GM19351 (cell line): ENCODE results near the gene EPS8.

ENCODE experiments used
- ATAC-seq: cut with Tn5 transposase; IDR thresholded peaks from one replicate; pipeline ENCODE4 v1.9.1; 2021; ENCODE audit warnings: mild to moderate bottlenecking, moderate library complexity; ENCODE audit not compliant: unreplicated experiment

EPS8 gene

GRCh38 chr12:15693228-15693911, 95.8 kb downstream of the EPS8 start:
- ATAC-seq: no peak

GRCh38 chr12:15691388-15691787, 97.8 kb downstream of the EPS8 start:
- ATAC-seq: no peak

DNA sequence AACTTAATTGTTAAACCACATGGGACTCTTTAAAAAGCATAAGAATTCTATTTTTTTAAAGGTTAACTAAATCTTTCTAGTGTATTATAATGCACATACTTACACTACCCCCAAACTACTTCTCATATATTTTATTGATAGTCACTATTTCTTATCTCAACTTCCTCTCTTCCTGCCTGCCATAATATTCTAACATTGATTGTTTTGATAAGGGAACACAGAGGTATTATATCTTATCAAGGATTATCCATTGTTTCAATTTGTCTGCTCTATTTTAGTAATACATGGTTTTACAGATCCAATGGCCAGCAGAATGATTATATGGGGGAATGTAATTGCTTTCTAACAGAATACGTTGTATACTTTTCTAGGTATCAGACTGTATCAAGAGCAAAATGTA, 98.9 kb downstream of the EPS8 start:
- no peak for ATAC-seq

DNA sequence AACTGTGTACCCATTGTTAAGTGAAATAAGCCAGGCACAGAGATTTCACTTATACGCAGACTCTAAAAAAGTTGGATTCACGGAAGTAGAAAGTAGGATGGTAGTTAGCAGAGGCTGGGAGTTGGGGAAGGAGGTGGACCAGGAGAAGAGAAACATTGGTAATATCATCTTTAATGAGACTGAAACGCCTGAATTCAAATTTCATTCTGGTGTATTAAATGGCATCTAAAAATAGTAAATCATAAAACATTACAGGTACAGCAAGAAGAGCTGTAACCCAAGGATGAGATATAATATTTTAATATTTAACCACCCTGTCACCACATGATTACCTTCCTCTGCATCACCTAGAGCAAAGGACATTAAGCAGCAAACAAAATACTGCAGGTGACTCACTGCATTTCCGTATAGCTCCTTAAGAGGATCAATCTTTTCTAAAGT, 99.4 kb downstream of the EPS8 start:
- no peak for ATAC-seq

GRCh38 chr12:15688838-15689625, 100.2 kb downstream of the EPS8 start:
- no peak for ATAC-seq

- peak; percentile 78 for ATAC-seq
Observed at GRCh38 chr12:15688202-15688736, 100.9 kb downstream of the EPS8 start.

DNA sequence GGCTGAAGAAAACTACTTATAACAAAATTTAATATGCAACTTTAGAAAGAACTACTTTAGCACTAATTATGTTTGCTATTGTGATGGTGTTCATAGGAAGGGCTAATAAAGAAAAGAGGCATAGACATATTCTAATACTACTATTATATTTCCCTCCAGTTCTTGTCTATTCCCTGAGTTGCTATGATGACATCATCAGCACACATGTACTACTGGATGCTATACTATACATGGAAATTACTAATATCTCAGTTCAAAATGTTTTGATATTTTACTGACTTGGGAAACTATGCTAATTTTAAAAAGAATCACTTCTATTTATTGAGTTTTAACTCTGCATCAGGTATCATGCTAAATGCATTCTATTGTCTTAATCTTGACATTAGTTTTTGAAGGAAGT, 101.6 kb downstream of the EPS8 start:
- no peak for ATAC-seq

- ATAC-seq: no peak
Observed at GRCh38 chr12:15684896-15685658, 104.1 kb downstream of the EPS8 start.

GRCh38 chr12:15682826-15683225, 106.4 kb downstream of the EPS8 start:
- no peak for ATAC-seq

DNA sequence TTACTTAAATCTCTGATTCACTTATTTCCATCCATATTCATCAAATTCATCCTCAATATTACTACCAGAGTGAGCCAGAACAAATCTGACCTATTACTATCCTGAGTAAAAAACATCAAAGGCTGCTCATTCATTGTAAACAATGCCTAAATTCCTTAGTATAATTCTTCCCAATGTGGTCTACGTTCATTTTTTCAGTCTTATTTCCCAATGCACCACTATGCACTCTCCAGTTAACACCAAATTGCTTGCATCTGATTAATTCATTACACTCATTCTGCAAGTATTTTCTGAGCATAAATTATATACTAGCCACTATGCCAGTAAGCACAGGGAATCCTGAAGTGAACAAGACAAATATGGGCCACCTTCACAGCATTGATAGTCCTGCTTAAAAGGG, 110.0 kb downstream of the EPS8 start:
- no peak for ATAC-seq

DNA sequence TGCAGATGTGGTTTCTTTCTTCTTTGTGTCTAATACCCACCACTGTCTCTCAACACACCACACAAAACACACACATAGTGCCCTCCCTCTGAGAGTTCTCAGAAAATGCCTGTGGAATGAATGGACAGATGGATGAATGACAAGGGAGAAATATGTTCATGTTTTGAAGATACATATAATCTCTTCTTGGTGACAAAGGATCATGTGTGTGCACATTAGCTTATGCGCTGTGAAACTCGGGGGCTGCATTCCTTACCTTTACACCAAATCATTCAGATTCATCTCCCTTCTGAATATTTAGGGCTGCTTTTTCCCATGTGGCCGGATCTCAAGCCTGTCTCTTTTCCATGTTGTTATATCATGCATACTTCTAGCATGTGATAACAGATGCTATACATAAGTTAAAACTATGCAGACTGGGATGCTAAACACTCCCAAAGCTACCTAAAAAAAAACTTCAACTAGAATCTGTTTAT, 111.4 kb downstream of the EPS8 start:
- no peak for ATAC-seq

DNA sequence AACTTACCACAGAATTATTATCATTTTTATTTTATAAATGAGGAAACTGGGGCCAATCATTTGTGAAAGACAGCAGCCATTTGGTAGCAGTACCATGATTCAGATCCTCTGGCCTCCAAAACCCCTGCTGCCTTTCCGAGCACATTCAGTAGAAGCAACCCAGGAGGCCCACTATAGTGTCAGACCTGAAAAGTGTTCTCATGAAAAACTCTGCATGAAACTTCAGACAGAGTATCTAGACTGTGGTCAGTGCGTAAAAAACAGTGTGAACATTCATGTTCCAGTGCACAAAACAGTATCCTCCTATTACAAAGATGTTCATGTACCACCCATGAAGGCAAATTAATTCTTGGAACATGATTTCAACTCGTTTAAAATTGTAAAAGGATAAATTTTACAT, 112.0 kb downstream of the EPS8 start:
- ATAC-seq: no peak

GRCh38 chr12:15672671-15673270, 116.4 kb downstream of the EPS8 start:
- no peak for ATAC-seq

DNA sequence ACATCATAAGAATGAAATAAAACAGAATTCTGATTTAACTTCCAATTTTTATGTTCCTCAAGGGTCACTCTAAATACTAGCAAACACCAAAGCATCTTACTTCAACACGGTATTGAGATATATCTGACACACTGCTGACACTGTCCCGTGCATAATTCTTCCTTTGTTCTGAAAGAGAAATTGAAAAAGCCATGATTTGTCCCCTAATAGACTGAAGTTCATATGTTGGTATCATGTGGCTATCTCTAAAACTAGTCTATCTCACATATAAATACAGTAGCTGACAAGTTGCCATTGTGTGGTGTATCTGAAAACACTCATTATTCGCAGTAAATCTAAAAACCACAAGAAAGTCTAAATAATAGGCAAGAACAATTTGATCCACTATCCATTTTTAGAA, 118.4 kb downstream of the EPS8 start:
- ATAC-seq: no peak

DNA sequence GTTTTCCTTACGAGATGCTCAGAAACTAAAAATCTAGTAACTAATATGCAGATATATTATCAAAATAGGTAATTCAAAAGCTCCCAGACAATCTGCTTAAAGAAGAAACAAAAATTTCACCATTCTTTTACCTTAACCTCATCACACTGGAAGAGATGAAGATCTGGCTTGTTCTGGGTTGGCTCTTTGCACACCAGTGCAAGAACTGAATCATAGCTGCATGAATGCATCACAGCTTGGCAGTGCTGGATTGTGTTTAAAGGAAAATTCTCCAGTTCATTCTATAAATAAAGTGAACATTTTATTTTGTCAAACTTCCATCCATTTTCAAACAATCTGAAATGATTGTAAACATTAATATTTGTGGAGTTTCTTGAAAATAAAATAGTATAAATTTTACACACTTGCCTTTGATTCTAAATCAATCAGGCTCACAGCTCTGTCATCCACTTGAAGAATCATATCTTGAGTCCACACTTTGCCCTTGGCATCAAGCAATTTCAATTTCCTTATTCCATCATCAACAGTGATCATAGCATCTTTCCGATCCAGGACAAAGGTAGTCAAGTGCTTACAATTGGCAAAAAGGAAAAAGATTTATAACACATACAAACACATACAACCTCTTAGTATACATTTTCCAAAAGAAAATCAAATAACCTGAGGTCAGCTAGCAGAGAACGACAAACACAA, 119.8 kb downstream of the EPS8 start:
- ATAC-seq: no peak

DNA sequence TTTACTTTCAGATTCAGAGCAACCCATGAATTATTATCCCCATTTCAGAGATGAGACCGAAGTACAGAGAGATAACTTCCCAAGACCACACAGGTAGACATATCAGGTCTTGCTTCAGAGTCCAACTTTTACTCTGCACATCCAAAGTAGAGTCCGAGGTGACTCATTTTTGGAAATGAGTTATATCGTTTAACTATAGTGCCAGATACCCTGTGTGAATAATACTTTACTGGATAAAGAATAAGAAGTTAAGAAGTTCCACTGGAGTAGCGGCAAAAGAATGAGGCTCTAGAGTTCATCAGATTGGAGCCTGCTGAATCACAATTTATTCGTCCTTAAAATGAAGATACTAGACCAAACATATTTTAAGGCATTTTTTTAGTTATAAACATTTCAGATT, 124.7 kb downstream of the EPS8 start:
- no peak for ATAC-seq

- ATAC-seq: no peak
Observed at GRCh38 chr12:15662983-15663659, 126.1 kb downstream of the EPS8 start.

DNA sequence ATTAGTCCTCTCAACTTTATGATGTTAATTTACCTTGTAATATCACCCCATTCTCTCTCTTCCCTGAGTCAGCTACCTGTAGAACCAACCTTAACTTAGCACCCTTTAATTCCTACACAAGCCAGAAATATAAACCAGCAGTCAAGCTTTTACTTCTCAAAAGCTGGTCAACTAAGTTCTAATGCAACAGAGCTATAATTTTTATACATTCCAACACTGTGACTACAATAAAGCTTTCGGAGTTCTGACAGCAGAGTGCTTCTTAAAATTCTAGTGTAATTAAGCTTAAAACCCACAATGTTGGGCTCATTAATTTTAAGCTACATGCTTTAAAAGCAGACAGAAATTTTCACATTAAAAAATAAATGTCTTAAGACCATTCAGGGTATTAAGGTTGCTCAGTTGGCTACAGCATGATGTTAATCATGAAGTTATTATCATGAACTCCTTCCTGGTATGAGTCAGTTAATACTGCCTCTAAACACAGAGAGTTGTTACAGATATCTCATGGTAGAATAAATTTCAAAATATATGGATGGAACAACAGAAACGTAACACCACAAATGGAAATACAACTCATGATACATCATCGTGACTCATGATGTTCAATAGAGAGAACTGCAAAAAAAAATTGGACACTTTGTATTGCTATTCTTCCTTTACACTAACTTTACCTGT, 126.7 kb downstream of the EPS8 start:
- no peak for ATAC-seq

- ATAC-seq: no peak
Observed at GRCh38 chr12:15651371-15651770, 137.8 kb downstream of the EPS8 start.
